ENCODE measurements around the gene SIAH3.

Gene SIAH3

DNA sequence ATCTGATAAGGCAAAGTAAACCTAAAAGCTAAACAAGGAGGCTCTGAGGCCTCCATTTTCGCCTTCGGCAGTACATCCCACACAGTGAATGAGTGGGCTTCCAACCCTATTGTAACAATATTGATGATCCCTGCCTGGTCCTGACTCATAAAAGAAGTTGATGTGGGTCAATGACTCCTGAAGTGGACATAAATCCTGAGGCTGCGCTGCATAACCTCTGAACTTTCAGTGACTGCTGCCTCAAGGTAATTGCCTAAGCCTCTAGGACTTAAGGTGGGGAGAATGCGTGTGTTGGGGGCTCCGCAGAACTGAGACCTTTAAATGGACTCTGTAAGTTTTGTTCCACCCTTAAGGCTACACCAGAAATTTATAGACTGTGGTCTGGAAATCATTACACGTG is 42.6 kb downstream of the SIAH3 start:
- DNase-seq (ENCODE audit: low spot score), result no peak
- in situ Hi-C loops (cut with MboI; ENCODE audit: low pct_unique_long_range_greater_than_20kb, low sequenced_read_pairs, unreplicated experiment), result no loop called here
- TF ChIP-seq, protein P1, sequence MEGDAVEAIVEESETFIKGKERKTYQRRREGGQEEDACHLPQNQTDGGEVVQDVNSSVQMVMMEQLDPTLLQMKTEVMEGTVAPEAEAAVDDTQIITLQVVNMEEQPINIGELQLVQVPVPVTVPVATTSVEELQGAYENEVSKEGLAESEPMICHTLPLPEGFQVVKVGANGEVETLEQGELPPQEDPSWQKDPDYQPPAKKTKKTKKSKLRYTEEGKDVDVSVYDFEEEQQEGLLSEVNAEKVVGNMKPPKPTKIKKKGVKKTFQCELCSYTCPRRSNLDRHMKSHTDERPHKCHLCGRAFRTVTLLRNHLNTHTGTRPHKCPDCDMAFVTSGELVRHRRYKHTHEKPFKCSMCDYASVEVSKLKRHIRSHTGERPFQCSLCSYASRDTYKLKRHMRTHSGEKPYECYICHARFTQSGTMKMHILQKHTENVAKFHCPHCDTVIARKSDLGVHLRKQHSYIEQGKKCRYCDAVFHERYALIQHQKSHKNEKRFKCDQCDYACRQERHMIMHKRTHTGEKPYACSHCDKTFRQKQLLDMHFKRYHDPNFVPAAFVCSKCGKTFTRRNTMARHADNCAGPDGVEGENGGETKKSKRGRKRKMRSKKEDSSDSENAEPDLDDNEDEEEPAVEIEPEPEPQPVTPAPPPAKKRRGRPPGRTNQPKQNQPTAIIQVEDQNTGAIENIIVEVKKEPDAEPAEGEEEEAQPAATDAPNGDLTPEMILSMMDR (IDR thresholded peaks at IDR 0.05; ENCODE audit: extremely low read depth, insufficient read depth, missing control alignments), result no peak

DNA sequence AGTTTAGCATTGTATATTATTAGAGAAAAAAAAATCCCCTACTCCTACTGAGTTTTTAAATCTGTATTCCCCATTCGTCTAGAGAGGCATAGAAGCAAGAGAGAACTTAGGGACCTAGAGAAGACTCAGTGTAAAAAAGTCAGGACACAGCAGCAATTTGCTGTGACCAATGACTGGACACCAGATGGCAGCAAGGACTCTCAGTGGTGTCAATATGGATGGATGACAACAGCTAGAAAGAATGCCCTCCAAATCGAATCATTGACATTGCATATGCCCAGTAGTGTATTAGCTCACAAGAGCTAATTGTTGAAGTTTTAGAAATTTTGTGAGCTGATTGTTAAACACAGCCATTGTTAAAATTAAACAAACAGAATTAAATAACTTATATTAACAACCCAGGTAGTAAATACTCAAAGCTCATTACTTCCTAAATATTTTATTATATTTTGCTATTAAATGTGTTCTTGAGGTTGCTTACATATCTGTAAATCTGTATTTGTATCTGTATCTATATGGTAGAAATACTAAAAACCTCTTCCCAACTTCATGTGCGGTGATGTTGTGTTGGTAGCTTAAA is 43.9 kb downstream of the SIAH3 start:
- peak; percentile 60 for DNase-seq (ENCODE audit: low spot score)
- TF ChIP-seq, protein P1 (IDR thresholded peaks at IDR 0.05; ENCODE audit: extremely low read depth, insufficient read depth, missing control alignments), result peak; percentile 72
- in situ Hi-C loops (cut with MboI; ENCODE audit: low pct_unique_long_range_greater_than_20kb, low sequenced_read_pairs, unreplicated experiment), result no loop called here

DNA sequence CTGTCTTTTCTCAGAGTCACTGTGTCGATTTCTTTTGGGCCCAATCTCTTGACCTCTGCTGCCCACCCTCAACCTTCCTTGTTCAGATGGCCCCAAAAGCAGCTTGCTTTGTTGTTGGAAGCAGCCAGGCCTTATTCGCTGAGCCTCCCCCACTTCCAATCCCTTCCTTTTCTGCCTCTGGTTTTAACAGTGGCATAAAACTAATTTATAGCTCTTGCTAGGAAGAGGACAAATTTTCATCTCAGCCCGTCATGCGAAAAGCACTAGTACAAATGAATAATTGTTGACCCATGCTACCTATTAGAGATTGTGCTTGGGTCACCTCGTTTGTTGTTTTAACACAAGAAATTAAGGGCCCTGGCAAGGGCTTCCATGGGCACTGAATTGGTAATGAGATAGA is 51.1 kb downstream of the SIAH3 start:
- in situ Hi-C loops (cut with MboI; ENCODE audit: low pct_unique_long_range_greater_than_20kb, low sequenced_read_pairs, unreplicated experiment), result no loop called here
- DNase-seq (ENCODE audit: low spot score), result no peak
- TF ChIP-seq, protein P1 (IDR thresholded peaks at IDR 0.05; ENCODE audit: extremely low read depth, insufficient read depth, missing control alignments), result no peak

DNA sequence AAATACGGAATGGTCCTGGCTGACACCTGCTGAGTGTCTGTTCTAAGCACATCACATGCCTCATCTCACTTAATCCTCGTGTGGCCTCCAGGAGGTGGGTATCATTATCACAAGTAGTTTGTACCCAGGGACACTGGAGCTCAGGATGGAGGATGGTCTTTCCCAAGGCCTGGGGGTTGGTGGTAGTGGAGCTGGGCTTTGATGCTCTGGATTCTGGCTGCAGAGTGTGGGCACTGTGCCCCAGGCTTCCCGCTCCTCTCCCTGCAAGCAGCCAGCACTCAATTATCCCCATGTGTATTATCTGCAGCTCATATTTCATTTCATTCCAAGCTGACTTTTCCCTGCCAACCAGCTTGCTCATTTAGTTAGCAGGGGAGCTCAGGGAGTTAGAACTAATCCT is 52.1 kb downstream of the SIAH3 start:
- TF ChIP-seq, protein P1 (IDR thresholded peaks at IDR 0.05; ENCODE audit: extremely low read depth, insufficient read depth, missing control alignments), result no peak
- no peak for DNase-seq (ENCODE audit: low spot score)
- in situ Hi-C loops (cut with MboI; ENCODE audit: low pct_unique_long_range_greater_than_20kb, low sequenced_read_pairs, unreplicated experiment), result no loop called here

DNA sequence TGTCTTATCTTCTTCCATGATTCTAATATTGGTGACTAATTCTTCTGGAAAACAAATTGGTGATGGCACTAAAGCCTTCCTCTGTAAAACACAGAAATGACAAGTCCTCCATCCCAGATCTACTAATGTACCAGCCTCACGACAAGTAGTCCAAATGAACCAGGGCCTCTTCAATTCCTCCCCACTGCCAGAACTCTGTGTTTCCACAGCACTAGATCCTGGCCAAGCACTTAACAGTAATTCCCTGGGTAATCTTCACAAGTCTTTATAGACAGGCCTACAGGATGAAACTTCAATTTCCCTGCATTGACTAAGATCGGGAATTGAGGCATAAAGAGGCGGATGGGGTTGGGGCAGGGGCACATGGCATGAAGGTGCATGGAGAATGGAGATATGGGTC is 52.7 kb downstream of the SIAH3 start:
- no peak for DNase-seq (ENCODE audit: low spot score)
- TF ChIP-seq, protein P1 (IDR thresholded peaks at IDR 0.05; ENCODE audit: extremely low read depth, insufficient read depth, missing control alignments), result no peak
- in situ Hi-C loops (cut with MboI; ENCODE audit: low pct_unique_long_range_greater_than_20kb, low sequenced_read_pairs, unreplicated experiment), result no loop called here

DNA sequence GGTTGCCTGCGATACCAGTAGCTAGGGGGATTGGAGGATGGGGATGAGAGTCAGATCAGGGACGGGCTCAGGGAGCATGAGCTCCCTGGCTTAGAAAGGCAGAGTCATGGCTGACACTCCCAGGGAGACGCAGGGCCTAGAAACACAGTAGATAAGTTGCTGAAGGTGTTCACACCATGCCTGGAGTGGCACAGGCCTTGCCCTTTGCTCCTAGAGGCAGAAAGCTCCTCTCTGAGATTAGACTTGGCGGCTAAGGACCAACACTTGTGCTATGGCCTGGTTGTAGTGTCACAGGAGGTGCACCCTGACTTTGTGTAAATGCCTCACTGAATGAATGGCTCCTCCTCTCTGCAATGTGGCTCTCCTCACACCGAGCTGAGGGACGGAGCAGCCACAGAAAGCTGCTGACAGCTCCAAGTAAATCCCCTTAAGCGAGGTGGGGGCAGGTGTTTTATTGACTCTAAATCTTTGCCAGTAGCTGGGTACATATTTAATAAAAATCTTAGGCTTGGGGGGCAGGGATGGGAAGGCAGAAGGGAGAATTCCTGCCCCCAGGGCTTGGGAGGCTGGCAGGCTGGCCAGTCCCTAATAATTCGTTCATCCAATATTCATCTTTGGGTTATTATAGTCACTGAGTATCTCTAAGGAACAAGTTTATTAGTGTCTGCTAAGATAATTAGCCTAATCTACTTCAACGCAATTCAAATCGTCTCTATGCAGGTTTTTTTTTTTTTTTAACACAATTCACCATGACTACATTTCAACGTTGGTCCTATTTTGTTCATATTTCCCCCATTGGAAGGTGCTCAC is 54.9 kb downstream of the SIAH3 start:
- in situ Hi-C loops (cut with MboI; ENCODE audit: low pct_unique_long_range_greater_than_20kb, low sequenced_read_pairs, unreplicated experiment), result no loop called here
- DNase-seq (ENCODE audit: low spot score), result no peak
- TF ChIP-seq, protein P1 (IDR thresholded peaks at IDR 0.05; ENCODE audit: extremely low read depth, insufficient read depth, missing control alignments), result no peak
